GM12875 (cell line): ENCODE data around the gene ASB17.
"Not testable (repeated sequence)": the region's sequence is repeated elsewhere in the genome, so short reads cannot be mapped to it uniquely, and the experiment has no call there.

ENCODE experiments used
- H3K4me3 ChIP-seq: one replicate; pipeline ENCODE4 v1.5.1; 2011; ENCODE audit warnings: low read depth, low read length, control low read depth
- CTCF ChIP-seq: IDR thresholded peaks from 2 replicates; pipeline ENCODE4 v1.5.1; 2011; ENCODE audit warnings: low read depth, mild to moderate bottlenecking, control low read depth, inconsistent platforms, low read length, moderate library complexity, borderline replicate concordance; ENCODE audit not compliant: insufficient read depth

Gene ASB17

GRCh38 chr1:75954586-75954985 is 22.4 kb upstream of the ASB17 start:
- TF ChIP-seq CTCF = no peak
- no peak overlapping the region for H3K4me3 ChIP-seq

- no peak overlapping the region for H3K4me3 ChIP-seq
- TF ChIP-seq CTCF = no peak
These were observed 21.3 kb upstream of the ASB17 start for GRCh38 chr1:75953461-75953860.

- no peak for TF ChIP-seq CTCF
- no peak overlapping the region for H3K4me3 ChIP-seq
These were observed 19.8 kb upstream of the ASB17 start for GRCh38 chr1:75952016-75952415.

- H3K4me3 ChIP-seq = no peak overlapping the region
- no peak for TF ChIP-seq CTCF
These were observed 18.0 kb upstream of the ASB17 start for GRCh38 chr1:75950176-75950575.

- H3K4me3 ChIP-seq = not testable (repeated sequence)
These were observed 10.8 kb upstream of the ASB17 start for GRCh38 chr1:75943037-75943436.

GRCh38 chr1:75937034-75937433 is 4.8 kb upstream of the ASB17 start:
- no peak for TF ChIP-seq CTCF
- H3K4me3 ChIP-seq = no peak overlapping the region

GRCh38 chr1:75922698-75923097 is 9.5 kb downstream of the ASB17 start:
- H3K4me3 ChIP-seq = no peak overlapping the region
- TF ChIP-seq CTCF = no peak

GRCh38 chr1:75916834-75917233 is 15.4 kb downstream of the ASB17 start:
- TF ChIP-seq CTCF = no peak
- no peak overlapping the region for H3K4me3 ChIP-seq
